ENCODE measurements around the gene CTRB1. TPM values are rescaled to one million over a fixed set of nuclear protein-coding genes. Genes with fewer than 3 reads are reported as not detected.

CTRB1 gene
- total RNA-seq, 1 experiment from 2014 or later = not detected

GRCh38 chr16:75229172-75230031, 10.6 kb downstream of the CTRB1 start:
- H3K4me1 ChIP-seq (ENCODE audit: insufficient read depth, low read length) = no peaks in the 10 kb centered on the region
- H3K79me2 ChIP-seq (ENCODE audit: insufficient read depth, low read length) = no peaks in the 10 kb centered on the region
- peaks cover 18 to 47% (median 38%) of the 10 kb centered on the region in 3 experiments; a peak in 6 of 7 replicates for H3K36me3 Mint-ChIP-seq (ENCODE audit: insufficient read depth in 1 of 3, low read depth in 3 of 3)

More at GRCh38 chr16:75229172-75230031, 10.6 kb downstream of the CTRB1 start:
- no peak overlapping the region for H3K27ac ChIP-seq (ENCODE audit: insufficient read length, low read depth, low read length)
- peaks cover 0 to 3% of the 10 kb centered on the region in 2 experiments; a peak in 3 of 4 replicates for H3K4me1 Mint-ChIP-seq
- no peak overlapping the region for H3K18ac ChIP-seq (ENCODE audit: insufficient read length, low read depth, low read length)
- H2BK12ac ChIP-seq (ENCODE audit: insufficient read length, low read depth, low read length) = no peak overlapping the region
- H3K4me2 ChIP-seq (ENCODE audit: insufficient read depth, insufficient read length, low read length) = no peak overlapping the region
- no peaks in the 10 kb centered on the region for H4K20me1 ChIP-seq (ENCODE audit: control insufficient read depth, insufficient read depth, insufficient read length)
- no peak overlapping the region for H3K14ac ChIP-seq (ENCODE audit: insufficient read depth, low read length)
- no peak overlapping the region for H2AK5ac ChIP-seq (ENCODE audit: insufficient read length, low read length)
- H3K23ac ChIP-seq (ENCODE audit: insufficient read length, low read depth, low read length) = no peak overlapping the region
- no peak overlapping the region for H4K91ac ChIP-seq (ENCODE audit: insufficient read length, low read depth, low read length)
- no peaks in the 10 kb centered on the region; a peak in 1 of 5 replicates for H3K9me3 Mint-ChIP-seq
- no peak overlapping the region for H3K4ac ChIP-seq (ENCODE audit: low read depth, low read length)
- no peak overlapping the region for H2BK15ac ChIP-seq (ENCODE audit: low read depth, low read length)
- H3T11ph ChIP-seq (ENCODE audit: low read length) = no peak overlapping the region
- no peak overlapping the region for H4K8ac ChIP-seq (replicated peaks; ENCODE audit: insufficient read length, low read depth, low read length)
- no peak overlapping the region for H3K56ac ChIP-seq (ENCODE audit: insufficient read length, low read depth, low read length)
- H3K79me1 ChIP-seq (ENCODE audit: insufficient read depth, low read depth, low read length, poor library complexity, severe bottlenecking) = no peaks in the 10 kb centered on the region
- H2BK5ac ChIP-seq (ENCODE audit: insufficient read length, low read length) = no peak overlapping the region
- no peak for DNase-seq
- no peak overlapping the region for H2BK120ac ChIP-seq (ENCODE audit: low read depth, low read length, poor library complexity, severe bottlenecking)
- no peaks in the 10 kb centered on the region for H3K27me3 ChIP-seq (ENCODE audit: insufficient read depth, low read length)
- H3K9me3 ChIP-seq (ENCODE audit: control insufficient read depth, low read depth, low read length) = no peaks in the 10 kb centered on the region
- H2BK20ac ChIP-seq (ENCODE audit: low read depth, low read length, poor library complexity, severe bottlenecking) = no peak overlapping the region
- 0 out of 2 replicates have a peak, but pooled peaks cover 2% of the 10 kb centered on the region for H3K27me3 Mint-ChIP-seq (ENCODE audit: low read depth)
- no CpG with 5 or more reads among the region's 48 CpGs for whole genome bisulfite sequencing (ENCODE audit: extremely low coverage, insufficient read length, low lambda C conversion rate)
- no peak overlapping the region for H3K9ac ChIP-seq (ENCODE audit: extremely low read depth, insufficient read length, low read length)
- H3K27ac Mint-ChIP-seq = no peak overlapping the region
- H3K4me3 Mint-ChIP-seq = no peak overlapping the region
- H3K23me2 ChIP-seq (ENCODE audit: insufficient read length, low read depth, low read length, poor library complexity, severe bottlenecking) = no peaks in the 10 kb centered on the region
- no peak overlapping the region for H4K5ac ChIP-seq (ENCODE audit: insufficient read length, low read depth, low read length)
- no peak overlapping the region for H2AFZ ChIP-seq (ENCODE audit: low read length)
- TF ChIP-seq CTCF (conservative IDR thresholded peaks at IDR 0.05) = no peak

Data from H9 (cell line).